Adrenal gland (tissue), 12 donors: ENCODE results near the gene LRRC26. TPM values are rescaled to one million over a fixed set of nuclear protein-coding genes. Genes with fewer than 3 reads are reported as not detected.
A peak's percentile ranks its signal among the peaks of the same experiment; 100 is the strongest.

Source experiments
- DNase-seq, 7 donors: peaks; one replicate each; pipeline ENCODE4 v3.0.0-alpha.2; 2019 to 2020
- H3K27ac ChIP-seq, 5 donors: fragments of 200-600 bp; sonication (generic) in 4 of 5; 1 replicate in 3 of 5; 2 replicates in 2 of 5; pipeline versions ENCODE4 v1.5.1 to v1.8.0; 2016 to 2020; ENCODE audit warnings: mild to moderate bottlenecking in 1 of 5
- H3K27me3 ChIP-seq: fragments of 200-600 bp; 2 replicates; pipeline ENCODE4 v1.8.0; 2021
- H3K36me3 ChIP-seq, 2 donors: fragments of 200-600 bp; replicated peaks in 1 of 2; 1 replicate in 1 of 2; 2 replicates in 1 of 2; pipeline versions ENCODE4 v1.5.1 to v1.8.0; 2018 to 2022
- H3K4me1 ChIP-seq, 2 donors: fragments of 200-600 bp; replicated peaks in 1 of 2; 1 replicate in 1 of 2; 2 replicates in 1 of 2; pipeline versions ENCODE4 v1.5.1 to v1.8.0; 2018 to 2021
- H3K4me3 ChIP-seq, 4 donors: fragments of 200-600 bp; sonication (generic) in 3 of 4; one replicate each; pipeline ENCODE4 v1.5.1; 2016 to 2018
- H3K9me3 ChIP-seq, 3 donors: fragments of 200-600 bp; sonication (generic) in 1 of 3; replicated peaks in 1 of 3; 1 replicate in 2 of 3; 2 replicates in 1 of 3; pipeline versions ENCODE4 v1.5.1 to v1.8.0; 2016 to 2021
- CTCF ChIP-seq, 6 experiments: fragments of 450-650 bp in 4 of 6; fragments of 200-600 bp in 2 of 6; sonication (generic) in 1 of 6; IDR thresholded peaks; 1 replicate in 5 of 6; 2 replicates in 1 of 6; pipeline versions ENCODE4 v1.5.1 to v1.8.0; 2016 to 2021; ENCODE audit warnings: antibody characterized with exemption in 6 of 6, mild to moderate bottlenecking in 2 of 6, moderate library complexity in 1 of 6
- POLR2A ChIP-seq, 2 donors: fragments of 450-650 bp; IDR thresholded peaks; one replicate each; pipeline ENCODE4 v1.6.1; 2017; ENCODE audit warnings: antibody characterized with exemption in 2 of 2, mild to moderate bottlenecking in 2 of 2, moderate library complexity in 1 of 2
- WGBS, 4 donors: extraction: QIAGEN DNeasy Blood & Tissue Kit in 2 of 4; methylation state at CpG; one replicate each; pipeline versions ENCODE4 v1.1.5 to v1.1.7; 2013 to 2017; 5-methylcytosine and 5-hydroxymethylcytosine counted together
- intact Hi-C, 2 donors: fragments of 100-400 bp; cut with DNase I; formaldehyde crosslinking; loops; one replicate each; pipeline versions ENCODE4 v1.14.1 to v1.15.0; 2022 to 2023
- polyA plus RNA-seq, 3 donors: library from polyadenylated mRNA; stranded (reverse); fragments of 200-250 nt in 2 of 3; fragments of 350-450 nt in 1 of 3; fragmentation: Illumina TruSeq in 1 of 3; extraction: RNeasy Lipid Tissue Mini Kit (QIAGEN cat#74804) in 1 of 3; gene quantifications; one replicate each; pipeline ENCODE4 v1.2.3, GENCODE V29; 2013 to 2014
- total RNA-seq, 9 donors: library from RNA; depleted of rRNA in 4 of 9; stranded (reverse); fragments of >200 nt in 4 of 9; fragments of 120-200 nt in 1 of 9; fragmentation: NEBNext Ultra II Directional in 1 of 9; extraction: Animal tissue kit (Norgen Biotek cat#: 25700) in 1 of 9; gene quantifications; one replicate each; pipeline versions ENCODE4 v1.1.0 to v1.2.4, GENCODE V29; 2013 to 2023
- donor health status: healthy with polysubstance abuse.
- donor health status: Bipolar disorder and iron deficiency.
- donor health status: DM: yes; HTN: yes; CAD: no.
- donor health status: DM: no; HTN: no; CAD: no.
- donor health status: DM: no; HTN: no; CAD: no.
- donor health status: DM: yes; HTN: yes; CAD: no.

The LRRC26 gene
- total and polyA plus RNA-seq, 12 donors, result not detected

GRCh38 chr9:137162505-137163364, 7.1 kb downstream of the LRRC26 start:
- no peaks in the 10 kb centered on the region for H3K9me3 ChIP-seq
- peak overlapping the region in 1 of 4 donors; percentile 10 for H3K4me3 ChIP-seq
- TF ChIP-seq POLR2A (IDR thresholded peaks at IDR 0.05), result no peak
- peak in 1 of 6 experiments; percentile 21 for TF ChIP-seq CTCF (IDR thresholded peaks at IDR 0.05)
- intact Hi-C loops, result no loop called here
- H3K4me1 ChIP-seq, result peaks cover 0 to 11% of the 10 kb centered on the region in 2 donors
- peaks cover 92% of the 10 kb centered on the region for H3K27me3 ChIP-seq
- 0 to 31% (median 5%) methylated on average over 4 to 74 of the region's 74 CpGs for WGBS, 4 donors
- H3K36me3 ChIP-seq, result no peaks in the 10 kb centered on the region
- no peak overlapping the region for H3K27ac ChIP-seq
- DNase-seq, result peak in 3 of 7 donors; percentile 46 to 64 (median 51)

GRCh38 chr9:137161558-137162486, 8.0 kb downstream of the LRRC26 start:
- Histone ChIP-seq H3K36me3 (no peaks in the 10 kb centered on the region), H3K4me3 (no peak overlapping the region), H3K4me1 (peaks cover 0 to 11% of the 10 kb centered on the region in 2 donors), H3K9me3 (no peaks in the 10 kb centered on the region), H3K27me3 (peaks cover 86% of the 10 kb centered on the region), H3K27ac (no peak overlapping the region)
- no peak for DNase-seq
- WGBS, 4 donors, result 2 to 5% (median 3%) methylated on average over 12 to 68 of the region's 71 CpGs
- TF ChIP-seq POLR2A (IDR thresholded peaks at IDR 0.05), result no peak
- TF ChIP-seq CTCF (IDR thresholded peaks at IDR 0.05), result no peak
- intact Hi-C loops, result no loop called here

GRCh38 chr9:137160716-137161557, 8.9 kb downstream of the LRRC26 start:
- H3K4me1 ChIP-seq, result peaks cover 0 to 15% of the 10 kb centered on the region in 2 donors
- no peak overlapping the region for H3K27ac ChIP-seq
- H3K4me3 ChIP-seq, result no peak overlapping the region
- WGBS, 4 donors, result 20 to 83% (median 26%) methylated on average over 1 to 56 of the region's 56 CpGs
- H3K36me3 ChIP-seq, result no peaks in the 10 kb centered on the region
- peaks cover 86% of the 10 kb centered on the region for H3K27me3 ChIP-seq
- TF ChIP-seq CTCF (IDR thresholded peaks at IDR 0.05) (no peak), POLR2A (IDR thresholded peaks at IDR 0.05) (no peak)
- H3K9me3 ChIP-seq, result no peaks in the 10 kb centered on the region
- intact Hi-C loops, result no loop called here
- DNase-seq, result no peak
